ENCODE results near the gene UNC13A. TPM values are rescaled to one million over a fixed set of nuclear protein-coding genes. Genes with fewer than 3 reads are reported as not detected.

Gene UNC13A
- total RNA-seq, 1 experiment from 2014 or later: 0.21 TPM

GRCh38 chr19:17677002-17677401, 11.2 kb downstream of the UNC13A start:
- POLR2A ChIA-PET: no interaction called here
- Mint-ChIP-seq H3K27ac (ENCODE audit: low read depth, unreplicated experiment) (no peak overlapping the region), H3K4me3 (ENCODE audit: unreplicated experiment) (no peak overlapping the region), H3K9me3 (ENCODE audit: unreplicated experiment) (peaks cover 2% of the 10 kb centered on the region), H3K36me3 (ENCODE audit: insufficient read depth, unreplicated experiment) (no peaks in the 10 kb centered on the region), H3K27me3 (ENCODE audit: insufficient read depth, unreplicated experiment) (peaks cover 61% of the 10 kb centered on the region), H3K4me1 (ENCODE audit: insufficient read depth, unreplicated experiment) (peaks cover 5% of the 10 kb centered on the region)
- BruUV-seq (replicated peaks): no TSS peak
- CTCF ChIA-PET: interaction anchor here (0.6 kb wide), 1 partner anchor 24 kb away, joined by 4 read pairs; no protein-coding TSS in a partner anchor
- no peak for TF ChIP-seq CTCF (IDR thresholded peaks at IDR 0.05; ENCODE audit: unreplicated experiment)
- intact Hi-C loops (cut with micrococcal nuclease): no loop called here
- peak; percentile 56 for DNase-seq (ENCODE audit: unreplicated experiment)

- no peak for TF ChIP-seq CTCF (IDR thresholded peaks at IDR 0.05; ENCODE audit: unreplicated experiment)
- H3K27me3 Mint-ChIP-seq (ENCODE audit: insufficient read depth, unreplicated experiment): peaks cover 58% of the 10 kb centered on the region
- H3K36me3 Mint-ChIP-seq (ENCODE audit: insufficient read depth, unreplicated experiment): no peaks in the 10 kb centered on the region
- intact Hi-C loops (cut with micrococcal nuclease): no loop called here
- H3K9me3 Mint-ChIP-seq (ENCODE audit: unreplicated experiment): peaks cover 6% of the 10 kb centered on the region
- no peak for DNase-seq (ENCODE audit: unreplicated experiment)
- no TSS peak for BruUV-seq (replicated peaks)
- no peak overlapping the region for H3K4me3 Mint-ChIP-seq (ENCODE audit: unreplicated experiment)
- peaks cover 5% of the 10 kb centered on the region for H3K4me1 Mint-ChIP-seq (ENCODE audit: insufficient read depth, unreplicated experiment)
- CTCF ChIA-PET: no interaction called here
- POLR2A ChIA-PET: no interaction called here
- H3K27ac Mint-ChIP-seq (ENCODE audit: low read depth, unreplicated experiment): no peak overlapping the region
These were observed 11.9 kb downstream of the UNC13A start for GRCh38 chr19:17676295-17676694.

- Mint-ChIP-seq H3K27ac (ENCODE audit: low read depth, unreplicated experiment) (no peak overlapping the region), H3K36me3 (ENCODE audit: insufficient read depth, unreplicated experiment) (no peaks in the 10 kb centered on the region), H3K27me3 (ENCODE audit: insufficient read depth, unreplicated experiment) (peaks cover 38% of the 10 kb centered on the region), H3K4me3 (ENCODE audit: unreplicated experiment) (no peak overlapping the region), H3K9me3 (ENCODE audit: unreplicated experiment) (peaks cover 6% of the 10 kb centered on the region), H3K4me1 (ENCODE audit: insufficient read depth, unreplicated experiment) (peaks cover 5% of the 10 kb centered on the region)
- no TSS peak for BruUV-seq (replicated peaks)
- DNase-seq (ENCODE audit: unreplicated experiment): no peak
- intact Hi-C loops (cut with micrococcal nuclease): no loop called here
- POLR2A ChIA-PET: interaction anchor here (0.6 kb wide), 1 partner anchor 460 kb away, joined by 3 read pairs; no protein-coding TSS in a partner anchor
- CTCF ChIA-PET: interaction anchor here (0.5 kb wide), 1 partner anchor 368 kb away, joined by 4 read pairs; no protein-coding TSS in a partner anchor
- TF ChIP-seq CTCF (IDR thresholded peaks at IDR 0.05; ENCODE audit: unreplicated experiment): no peak
These were observed 14.0 kb downstream of the UNC13A start for GRCh38 chr19:17673937-17674799.

- Mint-ChIP-seq H3K27me3 (ENCODE audit: insufficient read depth, unreplicated experiment) (peaks cover 27% of the 10 kb centered on the region), H3K4me3 (ENCODE audit: unreplicated experiment) (no peak overlapping the region), H3K9me3 (ENCODE audit: unreplicated experiment) (peaks cover 8% of the 10 kb centered on the region), H3K36me3 (ENCODE audit: insufficient read depth, unreplicated experiment) (no peaks in the 10 kb centered on the region), H3K27ac (ENCODE audit: low read depth, unreplicated experiment) (no peak overlapping the region), H3K4me1 (ENCODE audit: insufficient read depth, unreplicated experiment) (peaks cover 5% of the 10 kb centered on the region)
- DNase-seq (ENCODE audit: unreplicated experiment): peak; percentile 65
- CTCF ChIA-PET: no interaction called here
- no TSS peak for BruUV-seq (replicated peaks)
- POLR2A ChIA-PET: no interaction called here
- TF ChIP-seq CTCF (IDR thresholded peaks at IDR 0.05; ENCODE audit: unreplicated experiment): no peak
- intact Hi-C loops (cut with micrococcal nuclease): no loop called here
These were observed 16.2 kb downstream of the UNC13A start for GRCh38 chr19:17671906-17672305.
